Loucy (cell line): ENCODE data around the gene APBA1.

ENCODE experiments used
- H2AFZ ChIP-seq: fragments of 200-600 bp; sonication (generic); 2 replicates; pipeline ENCODE4 v1.6.0; 2016; ENCODE audit warnings: antibody characterized with exemption, mild to moderate bottlenecking, low read length, moderate library complexity
- H3F3A ChIP-seq: fragments of 200-600 bp; 2 replicates; pipeline ENCODE4 v1.6.0; 2016; ENCODE audit warnings: antibody characterized with exemption, low read depth, mild to moderate bottlenecking
- H3K27me3 ChIP-seq: fragments of 200-600 bp; sonication (generic); 2 replicates; pipeline ENCODE4 v1.6.1; 2014; ENCODE audit warnings: low read length, mild to moderate bottlenecking; ENCODE audit not compliant: insufficient read depth, poor library complexity, severe bottlenecking
- H3K36me3 ChIP-seq: fragments of 200-600 bp; sonication (generic); 2 replicates; pipeline ENCODE4 v1.6.1; 2016; ENCODE audit warnings: low read length; ENCODE audit not compliant: insufficient read depth
- H3K4me1 ChIP-seq: fragments of 200-600 bp; sonication (generic); 2 replicates; pipeline ENCODE4 v1.5.1; 2014; ENCODE audit warnings: low read length, mild to moderate bottlenecking; ENCODE audit not compliant: insufficient read depth, poor library complexity, severe bottlenecking
- H3K4me2 ChIP-seq: fragments of 200-600 bp; sonication (generic); 2 replicates; pipeline ENCODE4 v1.6.0; 2014; ENCODE audit warnings: antibody characterized with exemption, low read length, low read depth, mild to moderate bottlenecking; ENCODE audit not compliant: poor library complexity, severe bottlenecking
- H3K4me3 ChIP-seq: fragments of 200-600 bp; sonication (generic); 2 replicates; pipeline ENCODE4 v1.5.1; 2014; ENCODE audit warnings: low read length, mild to moderate bottlenecking, mixed read lengths; ENCODE audit not compliant: poor library complexity, severe bottlenecking
- H3K79me2 ChIP-seq: fragments of 200-600 bp; sonication (generic); 2 replicates; pipeline ENCODE4 v1.6.1; 2014; ENCODE audit warnings: low read length; ENCODE audit not compliant: insufficient read depth
- H3K9ac ChIP-seq: fragments of 200-600 bp; sonication (generic); 2 replicates; pipeline ENCODE4 v1.6.0; 2014; ENCODE audit warnings: mild to moderate bottlenecking, low read depth, low read length, moderate library complexity; ENCODE audit not compliant: poor library complexity, severe bottlenecking
- H3K9me2 ChIP-seq: fragments of 200-600 bp; sonication (generic); replicated peaks from 2 replicates; pipeline ENCODE4 v1.6.1; 2016; ENCODE audit warnings: low read depth, low read length, mixed read lengths
- H3K9me3 ChIP-seq: fragments of 200-600 bp; sonication (generic); 2 replicates; pipeline ENCODE4 v1.6.1; 2014; ENCODE audit warnings: mild to moderate bottlenecking, antibody characterized with exemption, low read length, low read depth; ENCODE audit not compliant: insufficient read depth
- H4K20me1 ChIP-seq: fragments of 200-600 bp; sonication (generic); 2 replicates; pipeline ENCODE4 v1.6.0; 2014; ENCODE audit warnings: antibody characterized with exemption, low read length, mild to moderate bottlenecking; ENCODE audit not compliant: insufficient read depth, poor library complexity, severe bottlenecking
- CTCF ChIP-seq: fragments of 200-600 bp; sonication (generic); conservative IDR thresholded peaks from 2 replicates; pipeline ENCODE4 v1.5.1; 2014; ENCODE audit warnings: mild to moderate bottlenecking, antibody characterized with exemption, low read length
- EZH2phosphoT487 ChIP-seq: fragments of 200-600 bp; IDR thresholded peaks from 2 replicates; pipeline ENCODE4 v1.6.1; 2018; ENCODE audit warnings: antibody characterized with exemption, mild to moderate bottlenecking, moderate library complexity, borderline replicate concordance

The APBA1 gene

GRCh38 chr9:69535286-69535832, 136.8 kb downstream of the APBA1 start:
- Histone ChIP-seq H3K9me2 (no peaks in the 10 kb centered on the region), H3K4me1 (no peaks in the 10 kb centered on the region), H3F3A (no peaks in the 10 kb centered on the region), H3K36me3 (no peaks in the 10 kb centered on the region), H3K9me3 (no peaks in the 10 kb centered on the region), H3K4me3 (no peak overlapping the region), H3K79me2 (no peaks in the 10 kb centered on the region), H3K9ac (no peak overlapping the region), H3K27me3 (no peaks in the 10 kb centered on the region), H2AFZ (no peak overlapping the region), H4K20me1 (no peaks in the 10 kb centered on the region), H3K4me2 (no peak overlapping the region)
- 0 out of 2 replicates have a peak, but pooled peaks have one; percentile 16 for TF ChIP-seq CTCF
- no peak for TF ChIP-seq EZH2phosphoT487

DNA sequence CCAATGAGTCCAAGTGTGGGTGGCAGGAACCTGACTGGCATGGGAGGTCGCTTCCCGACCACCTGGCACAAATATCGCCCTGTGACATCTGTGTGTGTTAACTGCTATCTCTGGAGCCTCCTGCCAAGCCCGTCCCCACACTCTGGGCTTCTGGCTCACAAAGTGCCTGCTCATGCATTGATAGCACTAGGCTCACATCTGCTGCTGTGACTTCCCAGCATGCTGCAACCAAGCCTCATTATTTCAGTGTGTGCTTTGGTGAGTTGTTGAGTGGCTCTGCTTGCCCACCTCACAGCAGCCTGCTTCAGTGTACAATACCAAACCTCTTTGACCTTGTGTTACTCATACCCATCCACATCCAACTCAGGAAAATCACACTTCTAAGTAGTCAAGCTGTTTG, 139.8 kb downstream of the APBA1 start:
- no peak overlapping the region for H3K9ac ChIP-seq
- no peaks in the 10 kb centered on the region for H3K27me3 ChIP-seq
- TF ChIP-seq CTCF (no peak), EZH2phosphoT487 (no peak)
- H2AFZ ChIP-seq, result no peak overlapping the region
- no peaks in the 10 kb centered on the region for H3K9me2 ChIP-seq
- H3K4me1 ChIP-seq, result no peaks in the 10 kb centered on the region
- no peak overlapping the region for H3K4me2 ChIP-seq
- no peak overlapping the region for H3K4me3 ChIP-seq
- H3K36me3 ChIP-seq, result no peaks in the 10 kb centered on the region
- H3K9me3 ChIP-seq, result no peaks in the 10 kb centered on the region
- no peaks in the 10 kb centered on the region for H3F3A ChIP-seq
- H4K20me1 ChIP-seq, result no peaks in the 10 kb centered on the region
- H3K79me2 ChIP-seq, result no peaks in the 10 kb centered on the region

GRCh38 chr9:69527454-69527853, 144.7 kb downstream of the APBA1 start:
- Histone ChIP-seq H3K9ac (no peak overlapping the region), H3K4me2 (no peak overlapping the region), H3K27me3 (no peaks in the 10 kb centered on the region), H3K4me3 (no peak overlapping the region), H3K9me2 (no peaks in the 10 kb centered on the region), H3K36me3 (no peaks in the 10 kb centered on the region), H4K20me1 (no peaks in the 10 kb centered on the region), H3K4me1 (no peaks in the 10 kb centered on the region), H2AFZ (no peak overlapping the region), H3K9me3 (no peaks in the 10 kb centered on the region), H3K79me2 (no peaks in the 10 kb centered on the region), H3F3A (no peaks in the 10 kb centered on the region)
- TF ChIP-seq CTCF, result no peak
- no peak for TF ChIP-seq EZH2phosphoT487
